Inferior parietal cortex (tissue), 1 donor: ENCODE results near the gene FAM20A.
"Not testable (repeated sequence)": the region's sequence is repeated elsewhere in the genome, so short reads cannot be mapped to it uniquely, and the experiment has no call there.

ENCODE experiments used
- DNase-seq: peaks from one replicate; pipeline ENCODE4 v3.0.0-alpha.2; 2016; ENCODE audit errors: extremely low spot score

FAM20A gene

GRCh38 chr17:68492394-68493054, 108.6 kb downstream of the FAM20A start:
- not testable (repeated sequence) for DNase-seq

DNA sequence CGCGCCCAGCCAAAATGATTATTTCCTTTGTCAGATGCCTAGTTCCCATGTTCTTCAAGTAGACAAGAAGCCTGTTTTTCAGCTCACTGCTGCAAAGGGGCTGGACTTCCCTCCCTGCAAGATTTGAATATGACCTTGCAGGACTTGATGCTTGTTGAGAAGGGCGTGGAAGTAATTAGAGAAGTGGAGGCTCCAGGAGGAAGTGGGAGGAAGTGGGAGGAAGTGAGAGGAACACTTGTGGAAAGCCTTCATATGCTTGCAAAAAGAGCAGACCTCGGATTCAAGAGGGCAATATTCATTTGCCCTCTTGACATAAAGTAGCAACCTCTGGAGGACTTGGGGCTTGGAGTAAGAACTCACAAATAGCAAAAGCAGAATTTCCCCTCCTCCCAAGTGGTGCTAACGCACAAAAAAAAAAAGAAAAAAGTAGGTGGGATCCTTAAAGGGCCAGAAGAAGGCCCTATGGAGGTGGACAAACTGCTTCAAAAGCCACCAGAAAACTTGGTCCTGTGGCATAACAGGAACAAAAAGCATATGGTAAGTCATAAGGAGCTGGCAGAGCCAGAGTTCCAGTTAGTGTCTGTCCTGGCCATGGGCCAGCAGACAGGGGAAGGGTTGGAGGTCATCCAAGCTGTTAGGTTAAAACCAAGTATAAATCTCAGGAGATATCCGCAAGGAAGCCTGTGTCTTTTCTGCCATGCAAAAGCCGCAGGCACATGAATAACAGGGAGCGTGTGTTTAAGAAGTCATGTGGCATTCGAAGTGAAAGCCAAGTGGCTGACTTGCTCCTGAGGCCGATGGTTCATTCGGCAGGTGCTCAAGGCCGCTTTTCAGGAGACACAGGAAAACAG, 109.6 kb downstream of the FAM20A start:
- no peak for DNase-seq

DNA sequence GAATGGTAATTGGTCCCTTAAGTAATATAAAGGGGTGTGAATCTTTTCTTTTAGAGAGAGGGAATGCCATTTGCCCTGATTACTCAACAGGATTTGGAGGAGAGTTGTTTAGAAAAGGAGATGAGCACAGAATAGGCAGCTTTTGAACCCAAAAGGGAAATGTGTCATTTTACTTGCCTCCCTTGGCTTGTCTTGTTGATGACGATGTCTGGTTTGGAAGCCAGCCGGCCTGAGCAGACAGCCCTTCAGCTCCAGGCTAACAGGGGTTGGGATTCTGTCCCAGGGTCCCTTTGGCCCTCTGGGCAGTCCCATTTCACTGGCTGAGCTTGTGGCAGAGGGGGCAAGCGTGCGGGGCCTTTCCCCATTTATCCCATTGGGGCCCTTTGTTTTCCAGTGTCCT, 111.2 kb downstream of the FAM20A start:
- DNase-seq: no peak
